Measurements from ENCODE around the gene KDM6B.

- no peak for TF ChIP-seq EZH2 (optimal IDR thresholded peaks at IDR 0.05; ENCODE audit: low read depth, low read length)
- no peak for TF ChIP-seq CTCF (IDR thresholded peaks at IDR 0.05; ENCODE audit: low read length)
These were observed 44.9 kb upstream of the KDM6B start for GRCh38 chr17:7789131-7789530.

Measured in MM.1S (cell line).